Suppressor macrophage treated with lipopolysaccharide for 1 hour (primary cell): ENCODE measurements around the gene SLC4A1AP.

Experiments
- DNase-seq, 3 donors: peaks; one replicate each; pipeline ENCODE4 v3.0.0-alpha.2; 2020 to 2022

Gene SLC4A1AP

DNA sequence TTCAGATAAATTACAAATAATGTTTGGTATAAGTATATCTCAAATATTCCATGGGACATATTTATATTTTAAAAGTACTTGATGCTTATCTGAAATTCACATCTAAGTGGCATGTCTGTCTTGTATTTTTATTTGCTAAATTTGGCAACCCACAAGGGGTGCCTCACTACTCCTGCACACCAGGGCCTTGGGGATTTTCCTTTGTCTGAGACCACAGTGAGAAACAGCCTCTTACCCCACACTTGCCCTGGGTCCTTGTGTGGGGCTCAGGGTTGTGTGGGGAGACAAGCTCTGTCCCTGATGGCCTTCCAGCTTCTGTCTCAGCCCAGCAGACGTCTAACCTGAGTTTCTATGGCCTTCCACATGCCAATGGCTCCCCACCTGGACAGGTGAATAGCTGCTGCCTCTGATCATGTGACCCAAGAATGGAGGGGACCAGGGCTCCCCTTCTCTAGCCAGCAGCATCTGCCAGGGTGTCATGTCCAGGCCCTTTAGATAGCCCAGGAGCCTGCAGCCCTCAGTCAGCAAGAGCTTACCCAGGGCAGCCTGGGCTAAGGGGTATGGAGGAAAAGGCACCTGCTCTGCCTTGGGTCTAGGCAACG is 58.3 kb downstream of the SLC4A1AP start:
- DNase-seq, result no peak

DNA sequence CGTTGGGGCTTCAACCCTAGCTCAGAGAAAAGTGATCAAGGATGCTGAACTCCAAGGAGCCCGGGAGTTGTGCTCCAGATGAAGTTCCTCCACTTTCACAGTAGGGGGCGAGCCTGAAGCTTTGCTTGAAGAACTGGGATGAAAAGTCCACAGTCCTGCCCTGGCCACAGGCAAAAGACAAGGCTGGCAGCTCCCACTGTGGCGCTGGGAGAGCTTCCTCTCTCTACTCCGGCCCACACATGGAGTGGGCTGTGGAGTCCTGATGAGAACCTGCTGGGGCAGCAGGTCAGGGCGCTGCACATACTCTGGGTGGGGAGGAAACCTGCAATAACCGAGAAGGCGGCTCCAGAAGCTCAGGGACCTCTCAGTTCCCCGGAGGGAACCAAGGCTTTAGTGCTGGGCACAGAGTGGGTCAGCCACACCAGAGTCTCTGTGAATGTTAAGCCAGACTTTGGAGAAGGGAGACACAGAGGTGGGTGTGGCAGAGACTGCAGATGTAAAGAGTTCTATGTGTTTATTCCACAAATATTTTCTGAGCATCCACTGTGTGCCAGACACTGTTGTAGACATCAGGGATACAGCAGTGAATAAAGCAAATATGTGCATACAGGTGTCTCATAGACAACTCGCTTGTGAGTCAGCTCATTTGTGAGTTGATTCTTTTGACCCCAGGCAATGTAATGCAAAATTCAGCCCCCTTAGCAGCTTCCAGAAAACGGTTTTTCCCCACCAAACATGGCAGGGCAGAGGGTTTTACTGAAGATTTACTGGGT is 59.9 kb downstream of the SLC4A1AP start:
- DNase-seq, result peak; percentile 76 to 83 (median 81)

DNA sequence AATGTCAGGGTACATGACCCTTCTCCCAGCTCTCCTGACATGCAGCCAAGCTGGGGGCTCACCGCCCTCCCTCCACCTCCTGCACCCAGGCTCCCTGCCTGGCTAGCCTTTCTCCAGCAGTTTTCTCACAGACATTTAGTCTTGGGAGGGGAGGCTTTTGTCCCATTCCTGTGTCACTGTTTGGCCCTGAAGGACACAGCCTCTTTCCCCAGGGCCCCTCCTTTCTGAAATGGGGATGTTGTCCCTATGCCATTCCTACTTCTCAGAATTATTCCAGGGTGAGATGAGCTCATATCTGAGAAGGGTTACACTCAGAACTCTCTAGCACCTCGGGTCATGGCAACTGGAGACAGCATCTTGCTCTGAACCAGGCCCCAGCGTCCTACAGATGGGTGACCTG is 60.5 kb downstream of the SLC4A1AP start:
- DNase-seq, result no peak

DNA sequence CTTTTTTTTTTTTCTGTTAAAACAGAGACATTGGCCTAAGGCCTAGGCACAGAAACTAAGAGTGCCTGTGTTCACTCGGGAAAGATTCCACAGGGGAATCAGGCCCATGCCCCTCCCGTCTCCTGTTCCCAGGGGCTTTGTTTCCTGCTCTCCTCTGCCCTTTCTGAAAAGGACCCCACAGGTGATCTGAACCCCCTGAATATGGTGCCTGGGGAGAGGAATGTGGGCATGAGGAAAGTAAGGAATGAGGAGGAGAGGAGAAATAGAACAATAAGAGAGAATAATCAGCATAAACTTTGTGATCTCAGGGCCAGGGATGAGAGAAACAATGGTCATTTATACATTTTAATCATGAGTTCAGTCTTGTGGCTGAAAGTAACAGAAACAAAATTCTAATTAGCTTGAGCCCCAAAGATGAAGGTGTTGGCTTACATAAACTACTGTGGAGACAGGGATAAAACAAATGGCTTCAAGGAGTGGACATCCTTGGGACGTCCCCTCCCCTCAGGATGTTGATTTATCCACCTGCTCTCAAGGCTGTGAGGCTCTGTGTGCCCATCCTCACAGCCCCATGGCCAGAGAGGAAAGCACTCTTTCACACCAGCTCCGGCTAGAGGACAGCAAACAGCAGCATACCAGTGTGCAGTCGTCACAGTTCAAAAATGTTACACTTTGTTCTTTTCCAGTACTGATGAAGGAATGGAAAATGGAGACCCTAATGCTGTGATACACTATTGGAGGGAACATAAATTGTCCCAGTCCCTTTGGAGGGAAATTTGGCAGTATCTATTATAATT is 61.4 kb downstream of the SLC4A1AP start:
- no peak for DNase-seq

DNA sequence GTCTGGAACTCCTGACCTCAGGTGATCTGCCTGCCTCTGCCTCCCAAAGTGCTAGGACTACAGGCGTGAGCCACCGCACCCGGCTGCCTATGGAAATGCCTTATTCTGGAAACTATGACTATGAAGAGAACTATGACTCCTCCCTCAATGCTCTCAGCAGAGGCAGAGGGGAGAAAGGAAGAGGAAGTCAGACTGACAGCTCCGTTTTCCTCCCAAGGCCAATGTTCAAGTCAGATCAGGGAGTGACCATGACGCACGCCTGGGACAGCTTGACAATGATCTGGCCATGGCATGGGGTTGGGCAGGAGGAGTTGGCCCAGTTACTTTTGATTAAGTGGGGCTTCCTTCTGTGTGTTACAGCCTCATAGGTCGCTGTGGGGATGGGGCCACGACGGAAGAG is 63.6 kb downstream of the SLC4A1AP start:
- DNase-seq, result peak; percentile 86 to 92 (median 87)

DNA sequence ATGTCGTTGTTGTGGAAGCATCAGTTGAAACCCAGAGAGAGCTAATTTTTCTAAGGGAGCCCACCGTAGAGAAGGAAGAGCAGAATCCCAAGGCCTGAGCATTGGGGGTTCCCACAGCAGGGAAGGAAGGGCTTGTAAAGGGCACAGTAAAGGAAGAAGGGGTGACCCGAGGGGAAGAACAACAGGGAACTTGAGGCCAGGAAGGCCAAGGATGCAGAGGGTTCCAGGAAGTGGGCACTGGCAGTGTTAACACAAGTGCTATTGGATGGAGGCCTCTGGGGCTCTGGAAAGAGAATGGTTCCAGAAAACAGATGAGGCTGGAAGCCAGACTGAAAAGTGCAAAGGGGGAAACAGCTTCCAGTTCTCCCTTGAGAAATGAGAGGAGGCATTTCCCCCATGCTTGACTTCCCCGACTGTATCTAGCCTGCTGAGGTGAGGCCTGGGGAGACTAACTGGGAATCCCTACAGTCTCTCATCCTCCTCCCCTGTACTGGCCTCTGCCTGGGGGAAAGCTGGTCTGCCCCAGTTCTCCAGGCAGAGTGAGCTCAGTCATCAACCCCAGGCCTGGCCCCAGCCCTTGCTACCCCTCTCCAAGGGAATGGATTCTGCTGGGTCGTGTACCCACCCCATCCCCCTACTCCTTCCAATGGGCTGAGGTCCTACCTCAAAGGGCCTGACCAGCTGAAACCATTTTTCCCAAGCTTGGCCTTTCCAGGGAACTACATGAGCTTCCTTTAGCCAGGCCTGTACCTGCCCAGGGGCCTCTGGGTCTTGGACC is 64.6 kb downstream of the SLC4A1AP start:
- no peak for DNase-seq

DNA sequence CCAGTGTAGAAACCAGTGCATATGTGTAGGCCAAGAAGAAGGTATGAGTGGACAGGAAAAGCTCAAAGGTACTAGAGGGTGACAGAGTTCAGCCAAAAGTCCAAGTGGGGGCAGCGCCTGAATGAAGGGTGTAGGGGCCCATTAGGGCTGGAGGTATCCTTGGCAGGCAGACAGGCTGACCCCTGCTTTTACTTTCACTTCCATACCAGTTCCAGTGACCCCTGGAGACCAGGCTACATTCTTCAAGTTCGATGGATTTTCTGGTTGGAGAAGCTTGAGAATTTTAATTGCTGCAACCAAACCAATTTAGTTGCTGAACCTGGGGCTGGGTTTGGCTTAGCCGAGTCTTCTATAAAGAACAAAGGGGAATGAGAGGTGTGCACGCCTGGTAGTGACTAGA is 65.5 kb downstream of the SLC4A1AP start:
- DNase-seq, result no peak

DNA sequence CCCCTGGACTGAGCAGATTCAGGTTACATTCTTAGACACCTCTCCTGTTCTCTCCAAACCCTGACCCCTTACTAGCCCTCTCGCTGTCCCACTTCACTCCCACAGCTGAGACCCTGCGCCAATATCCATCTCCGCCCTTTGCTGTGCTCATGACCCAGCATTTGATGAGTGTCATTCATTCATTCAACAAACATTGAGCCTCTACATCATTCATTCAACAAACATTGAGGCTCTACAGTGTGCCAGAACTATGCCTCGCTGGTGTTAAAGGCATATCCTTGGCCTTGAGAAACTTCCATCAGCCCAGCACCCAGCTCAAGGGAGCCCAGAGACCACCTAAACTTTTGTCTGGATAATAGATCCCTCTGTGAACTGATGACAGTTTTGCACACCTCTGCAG is 65.9 kb downstream of the SLC4A1AP start:
- no peak for DNase-seq

DNA sequence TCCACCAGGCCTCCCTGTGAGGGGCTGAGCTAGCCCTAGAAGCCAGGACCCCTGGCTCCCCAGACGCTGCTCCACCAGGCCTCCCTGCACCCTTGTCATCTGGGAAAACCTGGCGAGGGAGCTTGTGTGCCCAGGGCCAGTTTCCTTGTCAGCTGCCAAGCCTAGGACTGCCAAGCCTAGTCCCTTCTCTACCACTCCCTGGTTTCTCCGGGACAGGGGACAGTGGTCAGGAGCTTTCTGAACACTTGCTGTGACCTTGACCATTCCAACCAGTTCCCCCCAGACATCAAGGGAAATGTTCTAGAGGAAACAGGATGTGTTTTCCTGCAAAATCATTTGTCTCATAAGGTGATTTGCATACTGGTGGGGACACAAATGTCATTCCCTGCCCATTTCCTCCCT is 66.6 kb downstream of the SLC4A1AP start:
- DNase-seq, result no peak

DNA sequence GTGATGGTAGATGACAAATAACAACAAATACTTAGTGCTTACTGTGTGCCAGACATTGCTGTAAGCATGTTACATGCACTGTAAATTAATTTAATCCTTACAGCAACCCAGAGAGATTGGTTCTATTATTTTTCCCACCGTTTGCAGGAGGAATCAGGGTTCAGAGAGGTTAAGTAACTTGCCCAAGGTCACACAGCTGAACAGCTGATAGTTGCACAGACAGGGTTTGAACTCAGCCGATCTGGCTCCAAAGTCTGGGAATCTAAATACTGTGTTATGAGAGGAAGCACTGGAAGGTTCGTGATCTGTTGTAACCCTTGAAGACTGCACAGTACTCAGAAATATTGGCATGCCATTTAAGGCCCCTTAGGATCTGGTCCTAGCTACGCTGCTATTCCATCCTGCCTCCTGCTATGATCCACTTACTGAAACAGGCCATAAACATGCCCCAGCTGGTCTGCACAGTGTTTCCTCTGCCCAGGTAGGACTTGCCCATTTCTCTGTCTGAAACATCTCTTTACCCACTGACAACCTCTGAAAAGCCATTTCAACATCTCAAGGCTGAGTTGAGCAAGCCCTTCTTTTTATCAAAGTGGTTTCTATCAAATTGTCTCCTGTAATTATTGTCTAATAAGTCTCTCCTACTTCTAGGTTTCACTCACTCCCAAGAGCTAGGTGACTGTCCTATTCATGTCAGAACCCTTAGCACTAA is 67.4 kb downstream of the SLC4A1AP start:
- DNase-seq, result no peak

DNA sequence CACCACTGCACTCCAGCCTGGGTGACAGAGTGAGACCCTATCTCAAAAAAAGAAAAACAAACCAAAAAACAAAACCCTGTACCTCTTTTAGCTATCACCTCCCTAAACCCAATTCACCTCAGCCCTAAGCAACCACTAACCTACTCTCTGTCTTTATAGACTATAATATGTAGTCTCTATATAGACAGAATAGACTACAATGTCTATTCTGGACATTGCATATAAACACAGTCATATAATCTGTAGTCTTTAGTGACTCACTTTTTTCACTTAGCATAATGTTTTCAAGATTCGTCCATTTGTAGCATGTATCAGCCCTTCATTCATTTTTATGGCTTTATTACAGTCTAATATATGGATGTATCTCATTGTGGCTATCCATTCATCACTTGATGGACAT is 70.6 kb downstream of the SLC4A1AP start:
- DNase-seq, result no peak

DNA sequence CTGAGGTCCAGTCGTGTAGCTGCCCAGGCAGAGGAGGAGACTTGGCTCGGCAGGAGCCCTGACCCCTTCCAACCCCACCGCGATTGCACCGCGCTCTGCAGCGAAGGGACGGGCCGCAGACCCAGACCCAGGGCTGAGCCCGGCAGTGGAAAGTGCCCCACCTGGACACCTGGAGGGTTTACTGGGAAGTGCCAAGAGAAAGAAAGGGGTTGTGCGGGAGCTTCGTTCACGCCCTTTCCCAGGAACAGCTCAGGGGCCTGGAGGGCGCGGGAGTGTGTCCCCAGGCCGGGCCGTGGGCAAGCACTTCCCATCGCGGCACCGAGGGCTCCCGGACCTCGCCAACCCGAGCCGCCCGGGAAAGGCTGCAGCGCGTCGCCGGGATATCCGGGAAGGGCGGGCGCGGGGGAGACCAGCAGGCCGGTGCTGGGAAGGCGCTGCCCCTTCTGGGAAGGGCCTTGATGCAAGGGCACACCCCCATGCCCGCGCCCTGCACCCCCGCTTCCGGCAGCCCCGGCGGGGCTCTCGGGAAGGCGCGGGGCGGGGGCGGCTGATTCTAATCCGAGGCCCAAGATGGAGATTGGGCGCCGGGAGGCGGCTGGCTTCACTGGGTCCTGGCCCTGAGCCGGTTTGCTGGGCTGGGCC is 71.7 kb downstream of the SLC4A1AP start:
- peak; percentile 72 to 91 (median 87) for DNase-seq

DNA sequence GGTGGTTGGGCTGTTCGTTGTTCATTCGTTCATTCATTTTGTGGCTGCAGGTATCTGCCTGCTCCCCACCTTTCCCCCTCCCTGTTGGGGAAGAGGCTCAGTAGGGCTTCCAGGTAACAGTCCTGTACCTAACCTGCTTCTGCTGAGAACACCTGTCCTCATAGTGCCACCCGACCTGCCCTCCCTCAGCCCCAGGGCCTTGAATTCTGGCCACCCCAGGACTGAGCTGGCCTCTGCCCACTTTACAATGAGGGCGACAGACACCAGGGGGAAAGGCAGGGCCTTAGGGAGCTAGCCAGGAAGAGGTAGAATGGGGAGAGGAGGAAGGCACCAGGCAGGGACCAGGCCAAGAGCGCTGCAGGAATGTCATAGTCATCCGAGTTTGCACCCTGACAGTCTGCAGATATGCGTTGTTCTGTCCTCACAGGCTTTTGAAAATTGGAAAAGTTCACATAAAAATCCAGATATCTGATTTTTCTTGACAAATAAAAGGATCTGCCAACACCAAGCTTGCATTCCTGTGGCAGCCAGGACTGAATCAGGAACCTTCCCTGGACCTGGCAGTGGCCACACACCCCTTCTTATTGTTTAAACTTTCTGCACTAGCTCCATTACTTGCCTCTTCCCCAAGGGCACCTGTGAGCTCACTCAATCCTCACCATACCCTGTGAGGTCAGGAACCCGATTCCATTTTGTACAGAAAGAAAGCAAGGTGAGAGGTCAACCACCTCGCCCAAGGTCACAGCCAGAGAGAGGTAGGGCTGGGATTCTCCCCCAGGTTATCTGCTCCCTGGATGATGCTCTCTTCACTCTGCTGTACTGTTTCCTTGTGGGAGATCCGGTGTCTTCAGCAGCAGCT is 72.6 kb downstream of the SLC4A1AP start:
- no peak for DNase-seq

DNA sequence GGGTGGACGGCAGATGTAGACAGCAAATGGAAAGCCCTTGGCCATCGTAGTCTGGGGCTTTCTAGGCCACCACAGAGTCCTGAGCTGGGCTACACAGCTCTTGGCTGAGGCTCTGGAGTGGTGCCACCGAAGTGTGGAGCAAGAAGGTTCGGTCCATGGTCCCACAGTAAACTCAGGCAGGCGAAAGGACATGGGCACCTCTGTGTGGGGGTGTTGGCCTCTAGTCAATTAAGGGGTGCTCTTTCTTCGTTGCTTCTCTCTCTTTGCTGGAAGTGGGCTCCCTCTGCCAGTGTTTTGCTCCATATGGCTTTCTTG is 73.2 kb downstream of the SLC4A1AP start:
- no peak for DNase-seq

DNA sequence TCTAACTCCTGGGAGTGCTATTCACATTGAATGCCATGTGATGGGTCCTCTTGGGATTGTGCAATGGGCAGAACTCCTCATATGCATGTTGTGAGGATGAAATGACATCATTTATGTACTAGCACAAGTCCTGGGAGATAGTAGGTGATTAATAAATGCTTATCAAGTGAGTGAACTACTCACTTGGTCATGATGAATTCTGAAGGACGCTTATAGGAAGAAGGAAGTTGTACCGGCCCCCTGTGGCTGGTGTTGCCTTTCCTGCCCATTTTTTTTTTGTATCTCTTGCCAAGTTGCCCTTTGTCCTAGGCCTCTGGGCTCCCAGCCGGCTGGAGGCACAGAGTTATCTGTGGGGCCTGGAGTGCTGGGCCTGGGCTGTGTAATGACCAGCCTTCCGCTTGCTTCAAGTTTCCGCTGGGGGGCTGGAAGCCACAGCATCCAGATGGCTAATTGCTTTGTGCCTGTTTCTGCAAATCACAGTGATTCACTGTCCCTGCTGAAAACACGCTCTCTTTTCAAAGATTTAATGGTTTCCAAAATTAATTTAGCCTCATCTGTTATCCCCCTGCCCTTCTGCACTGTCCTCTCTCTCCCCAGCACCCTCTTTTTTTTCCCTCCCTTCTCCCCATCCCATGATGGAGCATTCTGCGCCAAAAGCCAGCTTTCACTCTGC is 74.1 kb downstream of the SLC4A1AP start:
- DNase-seq, result peak; percentile 48 to 76 (median 61)

DNA sequence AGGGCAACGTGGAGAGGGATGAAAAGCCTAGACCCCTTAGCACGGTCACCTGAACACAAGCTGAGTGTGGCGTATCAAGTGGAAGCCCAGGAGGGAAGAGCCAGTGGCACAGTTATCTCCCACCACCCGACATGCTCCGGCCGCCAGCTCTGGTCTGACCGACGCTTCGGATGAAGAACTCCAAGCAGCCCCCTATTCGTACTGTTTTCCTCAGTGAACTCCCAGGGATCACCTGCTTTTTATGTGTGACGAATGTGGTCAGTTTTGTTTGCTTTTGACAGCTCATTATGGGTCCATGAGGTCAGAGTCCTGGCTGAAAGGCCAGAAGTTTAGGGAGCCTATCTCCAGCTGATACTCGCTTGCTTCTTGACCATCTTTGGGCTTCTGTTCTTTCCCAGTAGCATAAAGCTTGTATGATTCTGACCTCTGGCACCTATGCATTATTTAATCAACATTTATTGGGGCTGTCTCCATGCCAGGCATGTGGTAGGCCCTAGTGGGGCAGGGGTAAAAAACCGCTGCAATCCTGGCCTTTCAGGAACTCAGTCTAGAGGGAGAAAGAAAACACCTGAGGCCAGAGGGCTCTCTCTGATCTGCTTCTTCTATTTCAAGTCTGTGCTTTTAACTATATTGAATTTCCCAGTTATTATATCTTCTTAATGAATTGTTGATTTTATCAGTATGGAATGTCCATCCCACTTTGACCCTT is 74.8 kb downstream of the SLC4A1AP start:
- no peak for DNase-seq

DNA sequence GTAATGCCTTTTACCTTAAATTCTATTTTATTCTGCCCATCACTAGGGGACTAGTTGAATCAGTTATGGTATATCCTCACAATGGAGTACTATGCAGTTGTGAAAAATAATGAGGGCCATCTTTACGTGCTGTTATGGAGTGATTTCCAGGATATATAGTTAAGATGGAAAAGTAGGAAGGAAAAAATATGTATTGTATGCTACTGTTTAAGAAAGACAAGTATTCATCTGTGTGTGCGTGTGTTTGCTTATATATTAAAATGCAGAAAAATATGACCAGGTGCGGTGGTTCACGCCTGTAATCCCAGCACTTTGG is 75.3 kb downstream of the SLC4A1AP start:
- no peak for DNase-seq

DNA sequence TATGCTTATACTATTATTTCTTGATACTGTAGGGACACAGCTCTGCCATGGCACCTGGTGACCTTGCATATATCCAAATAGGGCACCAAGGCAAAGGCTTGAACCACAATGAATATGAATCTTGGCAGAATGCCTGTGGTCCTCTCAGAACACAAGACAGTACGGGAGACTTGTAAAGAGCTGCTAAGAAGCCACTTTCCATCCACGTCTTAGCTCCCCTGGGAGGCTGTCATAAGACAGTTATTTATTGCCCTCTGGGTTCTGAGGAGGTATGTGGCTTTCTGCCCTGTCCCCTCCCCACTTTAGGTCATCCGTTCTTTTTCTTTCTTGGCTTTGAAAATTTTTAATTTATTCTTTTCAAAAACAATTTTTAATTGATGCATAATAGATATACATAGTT is 78.0 kb downstream of the SLC4A1AP start:
- no peak for DNase-seq

DNA sequence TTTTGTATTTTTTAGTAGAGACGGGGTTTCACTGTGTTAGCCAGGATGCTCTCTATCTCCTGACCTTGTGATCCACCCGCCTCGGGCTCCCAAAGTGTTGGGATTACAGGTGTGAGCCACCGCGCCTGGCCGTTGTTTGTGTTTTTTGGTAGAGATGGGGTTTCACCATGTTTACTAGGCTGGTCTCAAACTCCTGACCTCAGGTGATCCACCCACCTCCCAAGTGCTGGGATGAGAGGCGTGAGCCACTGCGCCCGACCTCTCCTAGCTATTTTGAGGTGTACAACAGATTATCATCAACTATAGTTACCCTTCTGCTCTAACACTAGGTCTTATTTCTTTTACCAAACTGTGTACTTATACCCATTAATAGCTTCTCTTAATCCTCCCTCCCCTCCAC is 78.9 kb downstream of the SLC4A1AP start:
- DNase-seq, result no peak
